Measurements from ENCODE around the gene SOBP.

- TF ChIP-seq CTCF (IDR thresholded peaks at IDR 0.05; ENCODE audit: borderline replicate concordance, extremely low read depth, low read length, poor library complexity, severe bottlenecking) (no peak), EZH2 (IDR thresholded peaks at IDR 0.05; ENCODE audit: borderline replicate concordance, low read depth, low read length, severe bottlenecking) (no peak)
These were observed 7.2 kb downstream of the SOBP start for GRCh38 chr6:107496892-107497684.
